ENCODE results near the gene MT2A. TPM values are rescaled to one million over a fixed set of nuclear protein-coding genes. Genes with fewer than 3 reads are reported as not detected.

MT2A gene
- total and polyA plus RNA-seq, 2 donors (not counting 1 experiment from before 2014, with no cell fraction given), result 3.1 to 14.4 TPM

DNA sequence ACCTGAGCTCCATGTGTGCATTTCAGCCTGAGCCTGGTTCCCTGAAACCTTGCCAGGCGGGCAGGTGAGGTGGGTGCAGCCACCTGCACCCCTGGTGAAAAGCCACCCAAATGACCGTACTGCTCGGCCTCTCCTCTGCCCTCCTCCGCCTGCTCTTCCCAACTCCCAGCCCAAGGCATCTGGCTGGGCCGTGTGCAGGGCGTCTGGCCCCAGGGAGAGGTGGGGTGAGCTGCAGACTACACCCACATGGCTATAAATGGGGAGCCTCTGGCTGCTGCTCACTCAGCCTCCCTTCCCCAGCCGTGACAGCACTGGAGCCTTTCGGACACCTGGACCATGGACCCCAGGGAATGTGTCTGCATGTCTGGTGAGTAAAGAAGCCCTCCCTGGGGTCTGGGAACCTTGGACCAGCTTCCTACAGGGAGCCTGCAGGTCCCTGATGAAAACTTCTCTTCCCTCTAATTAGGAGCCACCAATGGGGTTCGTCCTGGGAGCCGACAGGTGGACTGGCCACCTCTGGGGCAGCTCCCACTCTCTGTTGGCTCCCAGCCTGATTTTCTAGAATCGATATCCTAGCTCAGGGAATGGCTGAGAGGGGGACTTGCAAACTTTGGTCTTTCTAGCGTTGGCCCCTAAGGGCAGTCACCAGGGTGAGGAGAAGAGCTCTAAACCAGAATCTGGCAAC lies 43.4 kb upstream of the MT2A start, which contains the start of gene MT4:
Gene MT4 (plus strand): TSS at position 281 of the 685 bp plus-strand sequence. CDS start 56 bp downstream, at position 337.
- Histone ChIP-seq H4K20me1 (ENCODE audit: control insufficient read depth, insufficient read depth, low read length, poor library complexity, severe bottlenecking) (no peaks in the 10 kb centered on the region), H2AFZ (ENCODE audit: insufficient read depth, low read depth, low read length, poor library complexity, severe bottlenecking) (no peak within 1 kb of the TSS), H3K4me2 (replicated peaks; ENCODE audit: low read depth, low read length, poor library complexity, severe bottlenecking) (no peak within 1 kb of the TSS), H3K27ac (ENCODE audit: low read length in 2 of 2) (no peak within 1 kb of the TSS), H3K4me1 (ENCODE audit: control insufficient read depth in 2 of 2, insufficient read depth in 2 of 2, low read length in 2 of 2) (no peaks in the 10 kb centered on the region), H3K27me3 (replicated peaks in 1 of 4; ENCODE audit: control extremely low read depth in 1 of 4, control insufficient read depth in 3 of 4, insufficient read depth in 4 of 4, low read length in 3 of 4) (peaks cover 0 to 4% (median 1%) of the 10 kb centered on the region in 4 experiments), H3K79me2 (ENCODE audit: control insufficient read depth, insufficient read depth, low read length) (no peaks in the 10 kb centered on the region), H3K9ac (ENCODE audit: low read length) (no peak within 1 kb of the TSS), H3K36me3 (replicated peaks in 1 of 2; ENCODE audit: control extremely low read depth in 1 of 2, control insufficient read depth in 1 of 2, extremely low read depth in 1 of 2, insufficient read depth in 2 of 2, low read length in 1 of 2) (no peaks in the 10 kb centered on the region), H3K4me3 (ENCODE audit: control extremely low read depth in 1 of 5, extremely low read depth in 1 of 5, insufficient read depth in 1 of 5, low read depth in 2 of 5, low read length in 4 of 5) (no peak within 1 kb of the TSS), H3K9me3 (ENCODE audit: control extremely low read depth in 1 of 3, control insufficient read depth in 2 of 3, insufficient read depth in 1 of 3, low read length in 2 of 3) (no peaks in the 10 kb centered on the region)
- no peaks in the 10 kb centered on the region for H3K9me3 Mint-ChIP-seq (ENCODE audit: insufficient read depth)
- peaks cover 28% of the 10 kb centered on the region for H3K27me3 Mint-ChIP-seq
- WGBS (ENCODE audit: insufficient coverage), result 90% methylated on average over 9 of the region's 12 CpGs
- H3K4me1 Mint-ChIP-seq, result no peaks in the 10 kb centered on the region
- ATAC-seq (ENCODE audit: low read depth), result no peak
- intact Hi-C loops (cut with micrococcal nuclease), result no loop called here
- ChIA-PET POLR2A (no interaction called here), CTCF (no interaction called here)
- no peak for DNase-seq
- H3K4me3 Mint-ChIP-seq, result no peak within 1 kb of the TSS
- no peak within 1 kb of the TSS for H3K27ac Mint-ChIP-seq
- TF ChIP-seq EZH2 (IDR thresholded peaks at IDR 0.05; ENCODE audit: borderline replicate concordance, insufficient read depth, low read depth, low read length, poor library complexity, severe bottlenecking), result no peak
- TF ChIP-seq, protein P1, sequence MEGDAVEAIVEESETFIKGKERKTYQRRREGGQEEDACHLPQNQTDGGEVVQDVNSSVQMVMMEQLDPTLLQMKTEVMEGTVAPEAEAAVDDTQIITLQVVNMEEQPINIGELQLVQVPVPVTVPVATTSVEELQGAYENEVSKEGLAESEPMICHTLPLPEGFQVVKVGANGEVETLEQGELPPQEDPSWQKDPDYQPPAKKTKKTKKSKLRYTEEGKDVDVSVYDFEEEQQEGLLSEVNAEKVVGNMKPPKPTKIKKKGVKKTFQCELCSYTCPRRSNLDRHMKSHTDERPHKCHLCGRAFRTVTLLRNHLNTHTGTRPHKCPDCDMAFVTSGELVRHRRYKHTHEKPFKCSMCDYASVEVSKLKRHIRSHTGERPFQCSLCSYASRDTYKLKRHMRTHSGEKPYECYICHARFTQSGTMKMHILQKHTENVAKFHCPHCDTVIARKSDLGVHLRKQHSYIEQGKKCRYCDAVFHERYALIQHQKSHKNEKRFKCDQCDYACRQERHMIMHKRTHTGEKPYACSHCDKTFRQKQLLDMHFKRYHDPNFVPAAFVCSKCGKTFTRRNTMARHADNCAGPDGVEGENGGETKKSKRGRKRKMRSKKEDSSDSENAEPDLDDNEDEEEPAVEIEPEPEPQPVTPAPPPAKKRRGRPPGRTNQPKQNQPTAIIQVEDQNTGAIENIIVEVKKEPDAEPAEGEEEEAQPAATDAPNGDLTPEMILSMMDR (IDR thresholded peaks at IDR 0.05), result no peak

DNA sequence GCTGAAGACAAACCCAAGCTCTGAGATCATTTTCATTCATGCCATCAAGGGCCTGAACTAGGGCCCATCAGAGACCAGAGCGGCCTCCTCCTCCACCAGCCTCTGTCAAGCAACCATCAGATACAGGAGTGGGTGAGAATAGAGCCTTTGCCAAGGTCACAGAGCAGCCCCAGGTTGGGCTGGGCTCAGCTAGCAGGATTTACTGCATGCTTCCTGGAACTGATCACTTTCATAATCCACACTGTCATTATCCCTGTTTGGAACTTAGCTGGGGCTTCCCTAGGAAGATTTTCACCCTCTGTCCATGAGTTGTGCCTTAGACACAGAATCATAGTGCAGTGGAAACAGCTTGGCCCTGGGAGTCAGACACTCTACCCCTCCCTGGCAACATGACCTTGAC lies 38.4 kb upstream of the MT2A start:
- POLR2A ChIA-PET, result no interaction called here
- peaks cover 10% of the 10 kb centered on the region for H3K27me3 Mint-ChIP-seq
- intact Hi-C loops (cut with micrococcal nuclease), result no loop called here

More for the DNA sequence above, 38.4 kb upstream of the MT2A start:
- peaks cover 0 to 3% (median 0%) of the 10 kb centered on the region in 3 donors for H3K9me3 ChIP-seq (ENCODE audit: control extremely low read depth in 1 of 3, control insufficient read depth in 2 of 3, insufficient read depth in 1 of 3, low read length in 2 of 3)
- no peaks in the 10 kb centered on the region for H3K9me3 Mint-ChIP-seq (ENCODE audit: insufficient read depth)
- no peak overlapping the region for H3K4me3 Mint-ChIP-seq
- H3K4me2 ChIP-seq (replicated peaks; ENCODE audit: low read depth, low read length, poor library complexity, severe bottlenecking), result no peak overlapping the region
- H3K79me2 ChIP-seq (ENCODE audit: control insufficient read depth, insufficient read depth, low read length), result no peaks in the 10 kb centered on the region
- H3K27me3 ChIP-seq (replicated peaks in 1 of 4; ENCODE audit: control extremely low read depth in 1 of 4, control insufficient read depth in 3 of 4, insufficient read depth in 4 of 4, low read length in 3 of 4), result peaks cover 0 to 4% (median 0%) of the 10 kb centered on the region in 4 experiments
- no peak overlapping the region for H3K27ac ChIP-seq (ENCODE audit: low read length in 2 of 2)
- no peak overlapping the region for H2AFZ ChIP-seq (ENCODE audit: insufficient read depth, low read depth, low read length, poor library complexity, severe bottlenecking)
- no peaks in the 10 kb centered on the region for H3K4me1 Mint-ChIP-seq
- CTCF ChIA-PET, result interaction anchor here (0.6 kb wide), 1 partner anchor 12 kb away, joined by 3 read pairs; no protein-coding TSS in a partner anchor
- ATAC-seq (ENCODE audit: low read depth) (no peak), DNase-seq (no peak)
- H3K36me3 ChIP-seq (replicated peaks in 1 of 2; ENCODE audit: control extremely low read depth in 1 of 2, control insufficient read depth in 1 of 2, extremely low read depth in 1 of 2, insufficient read depth in 2 of 2, low read length in 1 of 2), result no peaks in the 10 kb centered on the region
- no peaks in the 10 kb centered on the region for H3K4me1 ChIP-seq (ENCODE audit: control insufficient read depth in 2 of 2, insufficient read depth in 2 of 2, low read length in 2 of 2)
- H3K9ac ChIP-seq (ENCODE audit: low read length), result no peak overlapping the region
- 100% methylated on average over 1 of the region's 1 CpG for WGBS (ENCODE audit: insufficient coverage)
- TF ChIP-seq EZH2 (IDR thresholded peaks at IDR 0.05; ENCODE audit: borderline replicate concordance, insufficient read depth, low read depth, low read length, poor library complexity, severe bottlenecking), result no peak
- H4K20me1 ChIP-seq (ENCODE audit: control insufficient read depth, insufficient read depth, low read length, poor library complexity, severe bottlenecking), result no peaks in the 10 kb centered on the region
- no peak overlapping the region for H3K4me3 ChIP-seq (ENCODE audit: control extremely low read depth in 1 of 5, extremely low read depth in 1 of 5, insufficient read depth in 1 of 5, low read depth in 2 of 5, low read length in 4 of 5)
- H3K27ac Mint-ChIP-seq, result no peak overlapping the region
